WTC11 (cell line): ENCODE results near the gene BRMS1L.

ENCODE experiments used
- CBFB ChIP-seq: sonication (generic); formaldehyde crosslinking; IDR thresholded peaks from 2 replicates; pipeline ENCODE4 v1.8.1; 2022; ENCODE audit warnings: mild to moderate bottlenecking, low read depth, missing genetic modification reagents
- CREB1 ChIP-seq: sonication (generic); formaldehyde crosslinking; IDR thresholded peaks from 2 replicates; pipeline ENCODE4 v1.8.0; 2023; ENCODE audit warnings: mild to moderate bottlenecking, missing genetic modification reagents
- ETV6 ChIP-seq: sonication (generic); formaldehyde crosslinking; IDR thresholded peaks from 2 replicates; pipeline ENCODE4 v1.8.1; 2022; ENCODE audit warnings: mild to moderate bottlenecking, missing genetic modification reagents
- KAT7 ChIP-seq: sonication (generic); formaldehyde crosslinking; IDR thresholded peaks from 2 replicates; pipeline ENCODE4 v1.8.1; 2023; ENCODE audit warnings: missing genetic modification reagents, mild to moderate bottlenecking, borderline replicate concordance
- SP1 ChIP-seq: sonication (generic); formaldehyde crosslinking; conservative IDR thresholded peaks from 2 replicates; pipeline ENCODE4 v1.8.1; 2022; ENCODE audit warnings: missing genetic modification reagents
- ZBTB21 ChIP-seq: sonication (generic); formaldehyde crosslinking; IDR thresholded peaks from 2 replicates; pipeline ENCODE4 v1.8.1; 2023; ENCODE audit warnings: mild to moderate bottlenecking, missing genetic modification reagents, borderline replicate concordance
- ZNF232 ChIP-seq: sonication (generic); formaldehyde crosslinking; IDR thresholded peaks from 2 replicates; pipeline ENCODE4 v1.8.0; 2022; ENCODE audit warnings: mild to moderate bottlenecking, missing genetic modification reagents
- TF ChIP-seq, protein P1 (sequence below): fragments of 200-600 bp; IDR thresholded peaks from 2 replicates; pipeline ENCODE4 v1.8.0; 2022; ENCODE audit warnings: antibody characterized with exemption
- TF ChIP-seq, protein P2 (sequence below): sonication (generic); formaldehyde crosslinking; conservative IDR thresholded peaks from 2 replicates; pipeline ENCODE4 v1.8.1; 2022; ENCODE audit warnings: mild to moderate bottlenecking, missing genetic modification reagents
- TF ChIP-seq, protein P3 (sequence below): fragments of 250-450 bp; sonication (Bioruptor Pico); IDR thresholded peaks from 2 replicates; pipeline ENCODE4 v1.9.0; 2021; ENCODE audit warnings: moderate library complexity, mild to moderate bottlenecking, inconsistent platforms, borderline replicate concordance
- TF ChIP-seq, protein P4 (sequence below): sonication (generic); formaldehyde crosslinking; IDR thresholded peaks from 2 replicates; pipeline ENCODE4 v1.8.1; 2023; ENCODE audit warnings: mild to moderate bottlenecking, missing genetic modification reagents, moderate library complexity
- TF ChIP-seq, protein P5 (sequence below): sonication (generic); formaldehyde crosslinking; IDR thresholded peaks from 2 replicates; pipeline ENCODE4 v1.8.0; 2022; ENCODE audit warnings: mild to moderate bottlenecking, missing genetic modification reagents
- TF ChIP-seq, protein P6 (sequence below): sonication (generic); formaldehyde crosslinking; IDR thresholded peaks from 2 replicates; pipeline ENCODE4 v1.8.0; 2023; ENCODE audit warnings: missing genetic modification reagents

DNA sequence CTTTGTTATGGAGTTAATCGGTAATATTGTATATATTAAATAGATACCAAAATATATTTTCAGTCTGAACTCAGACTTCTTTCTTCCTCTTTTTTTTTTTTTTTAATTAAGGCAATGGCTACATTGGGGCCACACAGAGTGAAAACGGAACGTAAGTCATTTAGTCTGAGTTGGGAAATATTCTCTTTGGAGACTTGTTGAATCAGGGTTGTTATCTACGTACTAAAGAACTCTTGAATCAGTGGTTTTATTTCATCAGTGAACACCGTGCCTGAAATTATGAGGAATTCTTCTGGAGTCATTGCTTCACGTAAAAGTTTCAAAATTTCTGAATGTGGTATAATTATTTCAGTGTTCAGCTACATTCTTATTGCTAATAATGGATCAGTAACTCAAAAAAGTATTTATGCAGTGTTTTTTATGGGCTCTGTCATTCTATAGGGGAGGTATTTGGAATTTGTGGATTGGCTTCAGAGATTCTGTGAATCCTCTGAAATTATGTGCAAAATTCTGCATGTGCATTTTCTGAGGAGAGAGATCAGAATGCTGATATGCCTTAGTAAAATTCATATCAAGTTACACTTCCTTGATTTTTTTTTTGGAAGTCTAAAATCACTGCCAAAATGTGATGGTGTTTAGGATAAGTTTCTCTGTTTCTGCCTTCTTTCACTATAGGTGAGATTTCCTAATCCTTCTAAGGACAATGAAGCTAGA, 39.6 kb downstream of the BRMS1L start:
- TF ChIP-seq, protein P1, sequence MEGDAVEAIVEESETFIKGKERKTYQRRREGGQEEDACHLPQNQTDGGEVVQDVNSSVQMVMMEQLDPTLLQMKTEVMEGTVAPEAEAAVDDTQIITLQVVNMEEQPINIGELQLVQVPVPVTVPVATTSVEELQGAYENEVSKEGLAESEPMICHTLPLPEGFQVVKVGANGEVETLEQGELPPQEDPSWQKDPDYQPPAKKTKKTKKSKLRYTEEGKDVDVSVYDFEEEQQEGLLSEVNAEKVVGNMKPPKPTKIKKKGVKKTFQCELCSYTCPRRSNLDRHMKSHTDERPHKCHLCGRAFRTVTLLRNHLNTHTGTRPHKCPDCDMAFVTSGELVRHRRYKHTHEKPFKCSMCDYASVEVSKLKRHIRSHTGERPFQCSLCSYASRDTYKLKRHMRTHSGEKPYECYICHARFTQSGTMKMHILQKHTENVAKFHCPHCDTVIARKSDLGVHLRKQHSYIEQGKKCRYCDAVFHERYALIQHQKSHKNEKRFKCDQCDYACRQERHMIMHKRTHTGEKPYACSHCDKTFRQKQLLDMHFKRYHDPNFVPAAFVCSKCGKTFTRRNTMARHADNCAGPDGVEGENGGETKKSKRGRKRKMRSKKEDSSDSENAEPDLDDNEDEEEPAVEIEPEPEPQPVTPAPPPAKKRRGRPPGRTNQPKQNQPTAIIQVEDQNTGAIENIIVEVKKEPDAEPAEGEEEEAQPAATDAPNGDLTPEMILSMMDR = no peak
- TF ChIP-seq, protein P2, sequence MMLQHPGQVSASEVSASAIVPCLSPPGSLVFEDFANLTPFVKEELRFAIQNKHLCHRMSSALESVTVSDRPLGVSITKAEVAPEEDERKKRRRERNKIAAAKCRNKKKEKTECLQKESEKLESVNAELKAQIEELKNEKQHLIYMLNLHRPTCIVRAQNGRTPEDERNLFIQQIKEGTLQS (CRISPR knock-in tag) = no peak
- no peak for TF ChIP-seq ETV6 (CRISPR knock-in tag)
- TF ChIP-seq KAT7 (CRISPR knock-in tag) = no peak
- no peak for TF ChIP-seq CREB1 (CRISPR knock-in tag)
- TF ChIP-seq, protein P3, sequence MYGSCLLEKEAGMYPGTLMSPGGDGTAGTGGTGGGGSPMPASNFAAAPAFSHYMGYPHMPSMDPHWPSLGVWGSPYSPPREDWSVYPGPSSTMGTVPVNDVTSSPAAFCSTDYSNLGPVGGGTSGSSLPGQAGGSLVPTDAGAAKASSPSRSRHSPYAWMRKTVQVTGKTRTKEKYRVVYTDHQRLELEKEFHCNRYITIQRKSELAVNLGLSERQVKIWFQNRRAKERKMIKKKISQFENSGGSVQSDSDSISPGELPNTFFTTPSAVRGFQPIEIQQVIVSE (CRISPR knock-in tag) = no peak
- TF ChIP-seq, protein P4, sequence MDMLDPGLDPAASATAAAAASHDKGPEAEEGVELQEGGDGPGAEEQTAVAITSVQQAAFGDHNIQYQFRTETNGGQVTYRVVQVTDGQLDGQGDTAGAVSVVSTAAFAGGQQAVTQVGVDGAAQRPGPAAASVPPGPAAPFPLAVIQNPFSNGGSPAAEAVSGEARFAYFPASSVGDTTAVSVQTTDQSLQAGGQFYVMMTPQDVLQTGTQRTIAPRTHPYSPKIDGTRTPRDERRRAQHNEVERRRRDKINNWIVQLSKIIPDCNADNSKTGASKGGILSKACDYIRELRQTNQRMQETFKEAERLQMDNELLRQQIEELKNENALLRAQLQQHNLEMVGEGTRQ (CRISPR knock-in tag) = no peak
- TF ChIP-seq ZBTB21 (CRISPR knock-in tag) = no peak
- TF ChIP-seq ZNF232 (CRISPR knock-in tag) = no peak
- TF ChIP-seq, protein P5, sequence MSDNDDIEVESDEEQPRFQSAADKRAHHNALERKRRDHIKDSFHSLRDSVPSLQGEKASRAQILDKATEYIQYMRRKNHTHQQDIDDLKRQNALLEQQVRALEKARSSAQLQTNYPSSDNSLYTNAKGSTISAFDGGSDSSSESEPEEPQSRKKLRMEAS (CRISPR knock-in tag) = no peak
- TF ChIP-seq CBFB (CRISPR knock-in tag) = no peak
- TF ChIP-seq SP1 (CRISPR knock-in tag) = no peak
- TF ChIP-seq, protein P6, sequence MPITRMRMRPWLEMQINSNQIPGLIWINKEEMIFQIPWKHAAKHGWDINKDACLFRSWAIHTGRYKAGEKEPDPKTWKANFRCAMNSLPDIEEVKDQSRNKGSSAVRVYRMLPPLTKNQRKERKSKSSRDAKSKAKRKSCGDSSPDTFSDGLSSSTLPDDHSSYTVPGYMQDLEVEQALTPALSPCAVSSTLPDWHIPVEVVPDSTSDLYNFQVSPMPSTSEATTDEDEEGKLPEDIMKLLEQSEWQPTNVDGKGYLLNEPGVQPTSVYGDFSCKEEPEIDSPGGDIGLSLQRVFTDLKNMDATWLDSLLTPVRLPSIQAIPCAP = no peak
